Natural killer cell (primary cell): ENCODE results near the gene FTL. TPM values are rescaled to one million over a fixed set of nuclear protein-coding genes. Genes with fewer than 3 reads are reported as not detected.
"Not testable (repeated sequence)": the region's sequence is repeated elsewhere in the genome, so short reads cannot be mapped to it uniquely, and the experiment has no call there.

Experiments
- ATAC-seq, 3 donors: fragments of 150-1000 bp in 2 of 3; fragments of 200-7000 bp in 1 of 3; cut with Tn5 transposase; 1 replicate in 1 of 3; 2 replicates in 2 of 3; pipeline ENCODE4 v1.10.0; 2021; ENCODE audit warnings: mild to moderate bottlenecking in 2 of 3, moderate library complexity in 2 of 3
- DNase-seq, 2 donors: peaks; one replicate each; pipeline versions ENCODE4 v3.0.0 to v3.0.0-alpha.2; 2013 to 2021; ENCODE audit warnings: mixed read lengths in 1 of 2
- H3K27ac ChIP-seq: one replicate; pipeline ENCODE4 v1.5.1; 2013; ENCODE audit warnings: mild to moderate bottlenecking, low read length
- H3K27me3 ChIP-seq: one replicate; pipeline ENCODE4 v1.6.1; 2013; ENCODE audit warnings: low read length; ENCODE audit not compliant: control insufficient read depth, insufficient read depth
- H3K36me3 ChIP-seq: one replicate; pipeline ENCODE4 v1.6.1; 2013; ENCODE audit warnings: low read length; ENCODE audit not compliant: control insufficient read depth, insufficient read depth
- H3K4me1 ChIP-seq: one replicate; pipeline ENCODE4 v1.6.1; 2013; ENCODE audit warnings: low read length; ENCODE audit not compliant: control insufficient read depth, insufficient read depth
- H3K4me3 ChIP-seq: one replicate; pipeline ENCODE4 v1.5.1; 2013; ENCODE audit warnings: low read length
- H3K9me3 ChIP-seq: one replicate; pipeline ENCODE4 v1.6.1; 2013; ENCODE audit warnings: low read length; ENCODE audit not compliant: control insufficient read depth, insufficient read depth
- H3K27ac Mint-ChIP-seq, 2 donors: one replicate each; pipeline ENCODE4 v1.8.0; 2022; ENCODE audit warnings: mild to moderate bottlenecking in 2 of 2, mixed read lengths in 2 of 2, moderate library complexity in 1 of 2
- H3K27me3 Mint-ChIP-seq, 2 donors: one replicate each; pipeline ENCODE4 v1.8.0; 2022; ENCODE audit warnings: low read depth in 2 of 2, mixed read lengths in 2 of 2
- H3K36me3 Mint-ChIP-seq: one replicate; pipeline ENCODE4 v1.8.0; 2022; ENCODE audit warnings: mixed read lengths
- H3K4me1 Mint-ChIP-seq, 2 donors: one replicate each; pipeline ENCODE4 v1.8.0; 2022; ENCODE audit warnings: mixed read lengths in 2 of 2
- H3K4me3 Mint-ChIP-seq: one replicate; pipeline ENCODE4 v1.8.0; 2022; ENCODE audit warnings: mild to moderate bottlenecking, moderate library complexity, mixed read lengths
- H3K9me3 Mint-ChIP-seq, 2 donors: one replicate each; pipeline ENCODE4 v1.8.0; 2022; ENCODE audit warnings: mixed read lengths in 2 of 2
- CTCF ChIP-seq: fragments of 200-600 bp; IDR thresholded peaks from one replicate; pipeline ENCODE4 v1.8.0; 2022; ENCODE audit warnings: antibody characterized with exemption
- WGBS: methylation state at CpG from one replicate; pipeline ENCODE4 v1.1.7; 2013; ENCODE audit warnings: missing lambda C conversion rate; ENCODE audit not compliant: insufficient coverage; 5-methylcytosine and 5-hydroxymethylcytosine counted together
- intact Hi-C: fragments of 100-400 bp; cut with micrococcal nuclease; formaldehyde crosslinking; loops from one replicate; pipeline ENCODE4 v1.14.2; 2022
- total RNA-seq, 4 donors: library from RNA; stranded (reverse); fragments of 120-200 nt in 1 of 4; gene quantifications; one replicate each; pipeline versions ENCODE4 v1.2.3 to v1.2.4, GENCODE V29; 2013 to 2022

The FTL gene
- total RNA-seq, 3 donors from 2014 or later (not counting 1 experiment from before 2014, with no cell fraction given), result 554 to 1,168 (median 1,024) TPM

- DNase-seq, result peak in 1 of 2 donors; percentile 43
- Histone ChIP-seq H3K27ac (no peak overlapping the region), H3K4me1 (no peaks in the 10 kb centered on the region), H3K4me3 (no peak overlapping the region), H3K9me3 (no peaks in the 10 kb centered on the region), H3K27me3 (no peaks in the 10 kb centered on the region), H3K36me3 (peaks cover 34% of the 10 kb centered on the region)
- H3K4me3 Mint-ChIP-seq, result no peak overlapping the region
- peaks cover 5 to 7% of the 10 kb centered on the region in 2 donors for H3K4me1 Mint-ChIP-seq
- no peaks in the 10 kb centered on the region for H3K9me3 Mint-ChIP-seq
- WGBS, result 95% methylated on average over 18 of the region's 18 CpGs
- H3K27ac Mint-ChIP-seq, result peak overlapping the region in 1 of 2 donors; percentile 45
- TF ChIP-seq CTCF, result no peak
- peak in 2 of 3 donors; percentile 57 to 80 for ATAC-seq
- H3K27me3 Mint-ChIP-seq, result no peaks in the 10 kb centered on the region
- intact Hi-C loops, result no loop called here
- H3K36me3 Mint-ChIP-seq, result no peaks in the 10 kb centered on the region
Observed at GRCh38 chr19:48918801-48919247, 46.3 kb upstream of the FTL start.

GRCh38 chr19:48919271-48919670 lies 45.8 kb upstream of the FTL start:
- H3K4me3 ChIP-seq, DNase-seq, ATAC-seq, H3K4me1 ChIP-seq, H3K27me3 ChIP-seq, H3K4me3 Mint-ChIP-seq, H3K9me3 Mint-ChIP-seq, H3K27me3 Mint-ChIP-seq, H3K27ac Mint-ChIP-seq, H3K9me3 ChIP-seq, H3K36me3 Mint-ChIP-seq, H3K27ac ChIP-seq, H3K4me1 Mint-ChIP-seq, intact Hi-C loops: not testable (repeated sequence)
- 98% methylated on average over 6 of the region's 8 CpGs for WGBS
- peaks cover 33% of the 10 kb centered on the region for H3K36me3 ChIP-seq

- Mint-ChIP-seq H3K4me3 (no peak overlapping the region), H3K36me3 (no peaks in the 10 kb centered on the region), H3K9me3 (no peaks in the 10 kb centered on the region), H3K27ac (no peak overlapping the region), H3K27me3 (no peaks in the 10 kb centered on the region), H3K4me1 (peaks cover 5 to 7% of the 10 kb centered on the region in 2 donors)
- Histone ChIP-seq H3K36me3 (peaks cover 26% of the 10 kb centered on the region), H3K4me3 (no peak overlapping the region), H3K27me3 (no peaks in the 10 kb centered on the region), H3K27ac (no peak overlapping the region), H3K4me1 (no peaks in the 10 kb centered on the region), H3K9me3 (no peaks in the 10 kb centered on the region)
- no peak for TF ChIP-seq CTCF
- intact Hi-C loops, result no loop called here
- ATAC-seq (no peak), DNase-seq (no peak)
- 88% methylated on average over 10 of the region's 10 CpGs for WGBS
Observed at GRCh38 chr19:48920949-48921348, 44.2 kb upstream of the FTL start.

GRCh38 chr19:48921721-48922500 lies 43.2 kb upstream of the FTL start:
- Mint-ChIP-seq H3K36me3 (no peaks in the 10 kb centered on the region), H3K9me3 (no peaks in the 10 kb centered on the region), H3K27me3 (no peaks in the 10 kb centered on the region), H3K27ac (no peak overlapping the region), H3K4me1 (peaks cover 5 to 7% of the 10 kb centered on the region in 2 donors), H3K4me3 (no peak overlapping the region)
- Histone ChIP-seq H3K4me1 (no peaks in the 10 kb centered on the region), H3K4me3 (no peak overlapping the region), H3K36me3 (peaks cover 25% of the 10 kb centered on the region), H3K27me3 (no peaks in the 10 kb centered on the region), H3K9me3 (no peaks in the 10 kb centered on the region), H3K27ac (no peak overlapping the region)
- no peak for TF ChIP-seq CTCF
- WGBS, result 96% methylated on average over 11 of the region's 12 CpGs
- intact Hi-C loops, result no loop called here
- DNase-seq (no peak), ATAC-seq (no peak)
